ENCODE results near the gene MSMO1.
"Not testable (repeated sequence)": the region's sequence is repeated elsewhere in the genome, so short reads cannot be mapped to it uniquely, and the experiment has no call there.

MSMO1 gene

GRCh38 chr4:165325732-165326512 is 1.5 kb upstream of the MSMO1 start:
- DNase-seq = peak; percentile 55

GRCh38 chr4:165326831-165327210 is 648 bp upstream of the MSMO1 start:
- DNase-seq = peak; percentile 62

GRCh38 chr4:165328101-165328425 is 594 bp downstream of the MSMO1 start:
- no peak for DNase-seq

- no peak for DNase-seq
These were observed 1.2 kb downstream of the MSMO1 start for GRCh38 chr4:165328708-165329107.

GRCh38 chr4:165330071-165330470 is 2.6 kb downstream of the MSMO1 start:
- no peak for DNase-seq

- DNase-seq = no peak
These were observed 3.2 kb downstream of the MSMO1 start for GRCh38 chr4:165330666-165331065.

- peak; percentile 61 for DNase-seq
These were observed 3.9 kb downstream of the MSMO1 start for GRCh38 chr4:165331359-165331758.

GRCh38 chr4:165331823-165332222 is 4.4 kb downstream of the MSMO1 start:
- DNase-seq = no peak

GRCh38 chr4:165332502-165332901 is 5.0 kb downstream of the MSMO1 start:
- no peak for DNase-seq

- DNase-seq = no peak
These were observed 7.8 kb downstream of the MSMO1 start for GRCh38 chr4:165335163-165335703.

GRCh38 chr4:165336743-165337142 is 9.3 kb downstream of the MSMO1 start:
- no peak for DNase-seq

- not testable (repeated sequence) for DNase-seq
These were observed 14.9 kb downstream of the MSMO1 start for GRCh38 chr4:165342340-165342739.

GRCh38 chr4:165343353-165344191 is 16.1 kb downstream of the MSMO1 start:
- peak; percentile 61 for DNase-seq

- DNase-seq = no peak
These were observed 18.4 kb downstream of the MSMO1 start for GRCh38 chr4:165345666-165346417.

- DNase-seq = no peak
These were observed 20.4 kb downstream of the MSMO1 start for GRCh38 chr4:165347647-165348569.

- no peak for DNase-seq
These were observed 24.1 kb downstream of the MSMO1 start for GRCh38 chr4:165351359-165352130.

GRCh38 chr4:165355900-165356300 is 28.4 kb downstream of the MSMO1 start:
- peak; percentile 75 for DNase-seq

GRCh38 chr4:165359506-165359905 is 32.0 kb downstream of the MSMO1 start:
- DNase-seq = peak; percentile 49

- no peak for DNase-seq
These were observed 32.7 kb downstream of the MSMO1 start for GRCh38 chr4:165360041-165360695.

- DNase-seq = no peak
These were observed 33.7 kb downstream of the MSMO1 start for GRCh38 chr4:165360985-165361670.
